GM23338 (cell line): ENCODE measurements around the gene GATA1. TPM values are rescaled to one million over a fixed set of nuclear protein-coding genes. Genes with fewer than 3 reads are reported as not detected.

Experiments
- ATAC-seq: fragments of 200-7000 bp; cut with Tn5 transposase; 3 replicates; pipeline ENCODE4 v1.9.1; 2020
- DNase-seq: peaks from one replicate; pipeline ENCODE4 v3.0.0-alpha.2; 2015; ENCODE audit warnings: low spot score
- H2AFZ ChIP-seq: fragments of 200-600 bp; sonication (generic); 2 replicates; pipeline ENCODE4 v1.8.0; 2016; ENCODE audit warnings: antibody characterized with exemption, mild to moderate bottlenecking, moderate library complexity
- H3F3A ChIP-seq: fragments of 200-600 bp; sonication (generic); replicated peaks from 2 replicates; pipeline ENCODE4 v1.8.0; 2017; ENCODE audit warnings: antibody characterized with exemption, mixed run types, low read depth
- H3K27ac ChIP-seq: fragments of 200-600 bp; sonication (generic); 2 replicates; pipeline ENCODE4 v1.6.1; 2016; ENCODE audit warnings: low read depth
- H3K27me3 ChIP-seq: fragments of 200-600 bp; sonication (generic); 2 replicates; pipeline ENCODE4 v1.8.0; 2016; ENCODE audit warnings: mild to moderate bottlenecking, mixed run types, moderate library complexity; ENCODE audit not compliant: insufficient read depth
- H3K36me3 ChIP-seq: fragments of 200-600 bp; sonication (generic); 2 replicates; pipeline ENCODE4 v1.8.0; 2016; ENCODE audit warnings: mild to moderate bottlenecking; ENCODE audit not compliant: insufficient read depth
- H3K4me1 ChIP-seq: fragments of 200-600 bp; sonication (generic); 2 replicates; pipeline ENCODE4 v1.8.0; 2016; ENCODE audit warnings: mild to moderate bottlenecking, moderate library complexity; ENCODE audit not compliant: insufficient read depth
- H3K4me2 ChIP-seq: fragments of 200-600 bp; sonication (generic); 2 replicates; pipeline ENCODE4 v1.7.1; 2017; ENCODE audit warnings: mixed run types
- H3K4me3 ChIP-seq: fragments of 200-600 bp; sonication (generic); 2 replicates; pipeline ENCODE4 v1.6.1; 2016; ENCODE audit warnings: mixed run types
- H3K79me2 ChIP-seq: fragments of 200-600 bp; sonication (generic); replicated peaks from 2 replicates; pipeline ENCODE4 v1.8.0; 2017; ENCODE audit warnings: mild to moderate bottlenecking; ENCODE audit not compliant: insufficient read depth
- H3K9me2 ChIP-seq: fragments of 200-600 bp; sonication (generic); 2 replicates; pipeline ENCODE4 v1.8.0; 2017; ENCODE audit not compliant: insufficient read depth
- H4K20me1 ChIP-seq: fragments of 200-600 bp; sonication (generic); replicated peaks from 2 replicates; pipeline ENCODE4 v1.8.0; 2017; ENCODE audit warnings: mild to moderate bottlenecking; ENCODE audit not compliant: insufficient read depth
- H3K27ac Mint-ChIP-seq: 2 replicates; pipeline ENCODE4 v1.8.0; 2020; ENCODE audit warnings: inconsistent platforms, mild to moderate bottlenecking, moderate library complexity, mixed read lengths
- H3K27me3 Mint-ChIP-seq: 3 replicates; pipeline ENCODE4 v1.8.0; 2022; ENCODE audit warnings: low read depth, mild to moderate bottlenecking, moderate library complexity, mixed read lengths, inconsistent platforms; ENCODE audit not compliant: insufficient read depth, poor library complexity
- H3K36me3 Mint-ChIP-seq: 3 replicates; pipeline ENCODE4 v1.8.0; 2021; ENCODE audit warnings: low read depth, mild to moderate bottlenecking, inconsistent platforms, moderate library complexity, mixed read lengths
- H3K4me1 Mint-ChIP-seq: 3 replicates; pipeline ENCODE4 v1.8.0; 2020; ENCODE audit warnings: mild to moderate bottlenecking, inconsistent platforms, mixed read lengths
- H3K4me3 Mint-ChIP-seq: 3 replicates; pipeline ENCODE4 v1.8.0; 2021; ENCODE audit warnings: moderate library complexity, mild to moderate bottlenecking, inconsistent platforms, mixed read lengths
- H3K9me3 Mint-ChIP-seq: 3 replicates; pipeline ENCODE4 v1.8.0; 2020; ENCODE audit warnings: moderate library complexity, mild to moderate bottlenecking, inconsistent platforms, mixed read lengths
- CREB1 ChIP-seq: fragments of 250-450 bp; sonication (Bioruptor Pico); IDR thresholded peaks from 2 replicates; pipeline ENCODE4 v1.5.0; 2020; ENCODE audit warnings: low read depth, mild to moderate bottlenecking, moderate library complexity
- CTCF ChIP-seq, 2 experiments: fragments of 200-600 bp in 1 of 2; sonication (generic) in 1 of 2; conservative IDR thresholded peaks; 2 replicates each; pipeline versions ENCODE4 v1.5.1 to v1.6.1; 2016 to 2017; ENCODE audit warnings: antibody characterized with exemption in 2 of 2, low read depth in 2 of 2, mild to moderate bottlenecking in 2 of 2, moderate library complexity in 1 of 2
- ETS1 ChIP-seq: IDR thresholded peaks from 2 replicates; pipeline ENCODE4 v1.6.1; 2016; ENCODE audit warnings: antibody characterized with exemption
- EZH2 ChIP-seq: fragments of 200-600 bp; sonication (generic); IDR thresholded peaks from one replicate; pipeline ENCODE4 v1.8.0; 2017; ENCODE audit warnings: antibody characterized with exemption, mild to moderate bottlenecking, low read depth; ENCODE audit not compliant: unreplicated experiment
- EZH2phosphoT487 ChIP-seq: fragments of 200-600 bp; sonication (generic); IDR thresholded peaks from one replicate; pipeline ENCODE4 v1.8.1; 2018; ENCODE audit warnings: antibody characterized with exemption; ENCODE audit not compliant: unreplicated experiment
- JUNB ChIP-seq: IDR thresholded peaks from one replicate; pipeline ENCODE4 v1.6.1; 2016; ENCODE audit warnings: antibody characterized with exemption; ENCODE audit not compliant: unreplicated experiment
- NANOG ChIP-seq: IDR thresholded peaks from 2 replicates; pipeline ENCODE4 v1.6.1; 2016; ENCODE audit warnings: antibody characterized with exemption, borderline replicate concordance
- POLR2AphosphoS5 ChIP-seq: IDR thresholded peaks from 2 replicates; pipeline ENCODE4 v1.6.1; 2016; ENCODE audit warnings: antibody characterized with exemption, low read depth
- REST ChIP-seq: IDR thresholded peaks from one replicate; pipeline ENCODE4 v1.6.1; 2018; ENCODE audit warnings: antibody characterized with exemption; ENCODE audit not compliant: unreplicated experiment
- STAT1 ChIP-seq: IDR thresholded peaks from one replicate; pipeline ENCODE4 v1.6.1; 2016; ENCODE audit warnings: antibody characterized with exemption; ENCODE audit not compliant: unreplicated experiment
- ZNF114 ChIP-seq: fragments of 250-450 bp; sonication (Bioruptor Pico); IDR thresholded peaks from 2 replicates; pipeline ENCODE4 v1.5.0; 2020; ENCODE audit warnings: mild to moderate bottlenecking, moderate library complexity
- ZNF331 ChIP-seq: fragments of 250-450 bp; sonication (Bioruptor Pico); IDR thresholded peaks from 2 replicates; pipeline ENCODE4 v1.5.0; 2020; ENCODE audit warnings: low read depth, mild to moderate bottlenecking, moderate library complexity
- ZNF462 ChIP-seq: fragments of 250-450 bp; sonication (Bioruptor Pico); IDR thresholded peaks from 2 replicates; pipeline ENCODE4 v1.5.0; 2020; ENCODE audit warnings: mild to moderate bottlenecking, moderate library complexity
- polyA plus RNA-seq: library from polyadenylated mRNA; unstranded; fragments of >200 nt; fragmentation: Nextera tagmentation; extraction: Ambion mirVana; gene quantifications from 2 replicates; pipeline ENCODE4 v1.2.1, GENCODE V29; 2016
- total RNA-seq: library from RNA; depleted of rRNA; stranded (reverse); fragments of >200 nt; shearing (Covaris generic); gene quantifications from 2 replicates; pipeline ENCODE4 v1.2.3, GENCODE V29; 2014

GATA1 gene
- total and polyA plus RNA-seq, 2 experiments from 2014 or later = not detected

- Mint-ChIP-seq H3K27ac (no peak overlapping the region), H3K27me3 (peaks cover 60% of the 10 kb centered on the region), H3K9me3 (no peaks in the 10 kb centered on the region; the same call in 2 of the 3 replicates), H3K4me1 (peaks cover 22% of the 10 kb centered on the region), H3K4me3 (peak overlapping the region; percentile 41; the same call in 1 of the 3 replicates), H3K36me3 (no peaks in the 10 kb centered on the region)
- no peak overlapping the region for H2AFZ ChIP-seq
- H3K79me2 ChIP-seq = no peaks in the 10 kb centered on the region
- no peak for TF ChIP-seq ETS1
- TF ChIP-seq POLR2AphosphoS5 = no peak
- TF ChIP-seq JUNB = no peak
- no peak for TF ChIP-seq CTCF (conservative IDR thresholded peaks at IDR 0.05; ENCODE audit: low read depth in 2 of 2)
- no peak for TF ChIP-seq CREB1
- no peak for TF ChIP-seq ZNF331 (CRISPR knock-in tag)
- TF ChIP-seq NANOG = no peak
- TF ChIP-seq STAT1 = no peak
- TF ChIP-seq ZNF114 (CRISPR knock-in tag) = no peak
- no peak for TF ChIP-seq EZH2phosphoT487
- TF ChIP-seq EZH2 = no peak
- no peak for TF ChIP-seq REST
- TF ChIP-seq ZNF462 (CRISPR knock-in tag) = no peak
- peak overlapping the region; percentile 76 for H3K4me2 ChIP-seq
- H3K4me1 ChIP-seq = no peaks in the 10 kb centered on the region
- DNase-seq (peak; percentile 68), ATAC-seq (peak; percentile 46)
- no peak overlapping the region for H3K27ac ChIP-seq
- H3K4me3 ChIP-seq = peak overlapping the region; percentile 60
- no peaks in the 10 kb centered on the region for H3K9me2 ChIP-seq
- peaks cover 84% of the 10 kb centered on the region for H3K27me3 ChIP-seq
- no peaks in the 10 kb centered on the region for H3K36me3 ChIP-seq
- H3F3A ChIP-seq = 0 out of 2 replicates have a peak, but pooled peaks cover 4% of the 10 kb centered on the region
- no peaks in the 10 kb centered on the region for H4K20me1 ChIP-seq
These were observed 45.5 kb downstream of the GATA1 start for GRCh38 chrX:48831909-48832291.
